CD4-positive, CD25-positive, alpha-beta regulatory T cell (primary cell): ENCODE results near the gene GALC. TPM values are rescaled to one million over a fixed set of nuclear protein-coding genes. Genes with fewer than 3 reads are reported as not detected.

Source experiments
- ATAC-seq, 2 donors: fragments of 150-1000 bp; cut with Tn5 transposase; one replicate each; pipeline ENCODE4 v1.10.0; 2021; ENCODE audit warnings: low read depth in 2 of 2, moderate number of reproducible peaks in 2 of 2, moderate library complexity in 1 of 2
- DNase-seq, 3 donors: peaks; one replicate each; pipeline versions ENCODE4 v3.0.0 to v3.0.0-alpha.2; 2012 to 2022; ENCODE audit warnings: mixed read lengths in 1 of 3
- H3K27ac ChIP-seq: one replicate; pipeline ENCODE4 v1.7.0; 2013; ENCODE audit warnings: mild to moderate bottlenecking, low read length; ENCODE audit not compliant: insufficient read depth, poor library complexity, severe bottlenecking
- H3K27me3 ChIP-seq: one replicate; pipeline ENCODE4 v1.7.0; 2013; ENCODE audit warnings: low read length; ENCODE audit not compliant: control insufficient read depth, insufficient read depth
- H3K36me3 ChIP-seq: one replicate; pipeline ENCODE4 v1.7.0; 2013; ENCODE audit warnings: mild to moderate bottlenecking, low read length, moderate library complexity; ENCODE audit not compliant: control insufficient read depth, insufficient read depth
- H3K4me1 ChIP-seq: 2 replicates; pipeline ENCODE4 v1.7.0; 2013; ENCODE audit warnings: mild to moderate bottlenecking, low read length; ENCODE audit not compliant: insufficient read depth, control insufficient read depth, poor library complexity, severe bottlenecking
- H3K4me3 ChIP-seq: one replicate; pipeline ENCODE4 v1.7.0; 2013; ENCODE audit warnings: low read depth, mild to moderate bottlenecking, low read length, moderate library complexity
- H3K9me3 ChIP-seq, 2 experiments: 1 replicate in 1 of 2; 2 replicates in 1 of 2; pipeline ENCODE4 v1.7.0; 2013; ENCODE audit warnings: low read length in 2 of 2, mild to moderate bottlenecking in 1 of 2, moderate library complexity in 1 of 2; ENCODE audit not compliant: control insufficient read depth in 2 of 2
- H3K27ac Mint-ChIP-seq, 3 donors: one replicate each; pipeline ENCODE4 v1.8.0; 2020 to 2022; ENCODE audit warnings: mild to moderate bottlenecking in 3 of 3, mixed read lengths in 3 of 3, moderate library complexity in 2 of 3
- H3K27me3 Mint-ChIP-seq: one replicate; pipeline ENCODE4 v1.8.0; 2022; ENCODE audit warnings: mild to moderate bottlenecking, mixed read lengths
- H3K36me3 Mint-ChIP-seq: one replicate; pipeline ENCODE4 v1.8.0; 2020; ENCODE audit warnings: mixed read lengths
- H3K4me1 Mint-ChIP-seq, 4 donors: one replicate each; pipeline ENCODE4 v1.8.0; 2020 to 2022; ENCODE audit warnings: mixed read lengths in 4 of 4, mild to moderate bottlenecking in 1 of 4
- H3K4me3 Mint-ChIP-seq, 4 donors: one replicate each; pipeline ENCODE4 v1.8.0; 2020 to 2022; ENCODE audit warnings: mild to moderate bottlenecking in 4 of 4, mixed read lengths in 4 of 4, moderate library complexity in 3 of 4
- H3K9me3 Mint-ChIP-seq, 7 donors: one replicate each; pipeline ENCODE4 v1.8.0; 2020 to 2022; ENCODE audit warnings: mixed read lengths in 7 of 7, mild to moderate bottlenecking in 3 of 7, moderate library complexity in 2 of 7
- polyA plus RNA-seq, 4 donors: library from polyadenylated mRNA; unstranded; fragments of 300-500 nt; fragmentation: Illumina TruSeq; gene quantifications; one replicate each; pipeline ENCODE4 v1.2.3, GENCODE V29; 2021
- total RNA-seq: library from RNA; stranded (reverse); gene quantifications from one replicate; pipeline ENCODE4 v1.2.3, GENCODE V29; 2022

The GALC gene
- total and polyA plus RNA-seq, 5 donors from 2014 or later, result 10.6 to 17.5 (median 13.7) TPM

- H3K4me1 Mint-ChIP-seq, result peaks cover 4 to 11% (median 6%) of the 10 kb centered on the region in 4 donors
- no peak overlapping the region for H3K4me3 Mint-ChIP-seq
- H3K4me3 ChIP-seq, result no peak overlapping the region
- no peak overlapping the region for H3K27ac ChIP-seq
- peaks cover 29% of the 10 kb centered on the region for H3K36me3 ChIP-seq
- H3K36me3 Mint-ChIP-seq, result peaks cover 53% of the 10 kb centered on the region
- no peak for ATAC-seq
- H3K27me3 Mint-ChIP-seq, result no peaks in the 10 kb centered on the region
- DNase-seq, result no peak
- no peaks in the 10 kb centered on the region for H3K27me3 ChIP-seq
- no peaks in the 10 kb centered on the region for H3K9me3 ChIP-seq
- H3K9me3 Mint-ChIP-seq, result peaks cover 0 to 4% (median 0%) of the 10 kb centered on the region in 7 donors
- no peak overlapping the region for H3K27ac Mint-ChIP-seq
- H3K4me1 ChIP-seq, result no peaks in the 10 kb centered on the region
These were observed 57.7 kb downstream of the GALC start for GRCh38 chr14:87935081-87935828.

- no peaks in the 10 kb centered on the region for H3K27me3 Mint-ChIP-seq
- ATAC-seq, result no peak
- peaks cover 57% of the 10 kb centered on the region for H3K36me3 Mint-ChIP-seq
These were observed 58.8 kb downstream of the GALC start for GRCh38 chr14:87934185-87934584.

GRCh38 chr14:87916886-87917275 lies 76.1 kb downstream of the GALC start:
- Mint-ChIP-seq H3K4me3 (no peak overlapping the region), H3K36me3 (no peaks in the 10 kb centered on the region), H3K4me1 (no peaks in the 10 kb centered on the region), H3K27me3 (no peaks in the 10 kb centered on the region), H3K27ac (no peak overlapping the region), H3K9me3 (peaks cover 0 to 29% (median 7%) of the 10 kb centered on the region in 7 donors)
- H3K27me3 ChIP-seq, result peaks cover 4% of the 10 kb centered on the region
- DNase-seq (no peak), ATAC-seq (no peak)
- no peak overlapping the region for H3K27ac ChIP-seq
- H3K4me1 ChIP-seq, result no peaks in the 10 kb centered on the region
- no peak overlapping the region for H3K4me3 ChIP-seq
- no peaks in the 10 kb centered on the region for H3K36me3 ChIP-seq
- H3K9me3 ChIP-seq, result peaks cover 8 to 10% of the 10 kb centered on the region in 2 experiments

More at GRCh38 chr14:87934185-87934584, 58.8 kb downstream of the GALC start:
- Histone ChIP-seq H3K4me3 (no peak overlapping the region), H3K4me1 (no peaks in the 10 kb centered on the region), H3K9me3 (no peaks in the 10 kb centered on the region), H3K27me3 (no peaks in the 10 kb centered on the region), H3K27ac (no peak overlapping the region), H3K36me3 (peaks cover 21% of the 10 kb centered on the region)
- Mint-ChIP-seq H3K27ac (no peak overlapping the region), H3K9me3 (peaks cover 0 to 4% (median 0%) of the 10 kb centered on the region in 7 donors), H3K4me3 (no peak overlapping the region), H3K4me1 (peaks cover 4 to 11% (median 6%) of the 10 kb centered on the region in 4 donors)
- DNase-seq, result no peak

GRCh38 chr14:87916103-87916885 lies 76.7 kb downstream of the GALC start:
- Mint-ChIP-seq H3K27ac (no peak overlapping the region), H3K9me3 (peaks cover 0 to 34% (median 10%) of the 10 kb centered on the region in 7 donors), H3K4me1 (no peaks in the 10 kb centered on the region), H3K4me3 (no peak overlapping the region), H3K27me3 (no peaks in the 10 kb centered on the region), H3K36me3 (no peaks in the 10 kb centered on the region)
- ATAC-seq (no peak), DNase-seq (no peak)
- Histone ChIP-seq H3K4me1 (no peaks in the 10 kb centered on the region), H3K9me3 (peaks cover 8 to 10% of the 10 kb centered on the region in 2 experiments), H3K4me3 (no peak overlapping the region), H3K36me3 (no peaks in the 10 kb centered on the region), H3K27ac (no peak overlapping the region), H3K27me3 (peaks cover 4% of the 10 kb centered on the region)

- ATAC-seq, result no peak
- no peaks in the 10 kb centered on the region for H3K36me3 ChIP-seq
- H3K9me3 Mint-ChIP-seq, result peaks cover 0 to 21% (median 1%) of the 10 kb centered on the region in 7 donors
- H3K27ac Mint-ChIP-seq, result no peak overlapping the region
- H3K4me1 ChIP-seq, result no peaks in the 10 kb centered on the region
- no peaks in the 10 kb centered on the region for H3K36me3 Mint-ChIP-seq
- no peak for DNase-seq
- H3K27me3 Mint-ChIP-seq, result peaks cover 5% of the 10 kb centered on the region
- H3K4me3 Mint-ChIP-seq, result no peak overlapping the region
- H3K27me3 ChIP-seq, result peaks cover 3% of the 10 kb centered on the region
- peaks cover 7% of the 10 kb centered on the region in 2 experiments for H3K9me3 ChIP-seq
- no peak overlapping the region for H3K27ac ChIP-seq
- no peaks in the 10 kb centered on the region for H3K4me1 Mint-ChIP-seq
- no peak overlapping the region for H3K4me3 ChIP-seq
These were observed 84.4 kb downstream of the GALC start for GRCh38 chr14:87908550-87908949.

- Mint-ChIP-seq H3K27me3 (peaks cover 10% of the 10 kb centered on the region), H3K9me3 (no peaks in the 10 kb centered on the region), H3K27ac (no peak overlapping the region), H3K4me1 (no peaks in the 10 kb centered on the region), H3K4me3 (no peak overlapping the region), H3K36me3 (no peaks in the 10 kb centered on the region)
- Histone ChIP-seq H3K9me3 (no peaks in the 10 kb centered on the region), H3K27me3 (peaks cover 11% of the 10 kb centered on the region), H3K36me3 (no peaks in the 10 kb centered on the region), H3K4me1 (no peaks in the 10 kb centered on the region), H3K27ac (no peak overlapping the region), H3K4me3 (no peak overlapping the region)
- no peak for ATAC-seq
- no peak for DNase-seq
These were observed 91.3 kb downstream of the GALC start for GRCh38 chr14:87901652-87902051.

- Histone ChIP-seq H3K9me3 (no peaks in the 10 kb centered on the region), H3K27ac (no peak overlapping the region), H3K4me1 (no peaks in the 10 kb centered on the region), H3K4me3 (no peak overlapping the region), H3K27me3 (peaks cover 11% of the 10 kb centered on the region), H3K36me3 (no peaks in the 10 kb centered on the region)
- ATAC-seq (no peak), DNase-seq (no peak)
- Mint-ChIP-seq H3K36me3 (no peaks in the 10 kb centered on the region), H3K4me1 (no peaks in the 10 kb centered on the region), H3K4me3 (no peak overlapping the region), H3K27ac (no peak overlapping the region), H3K9me3 (no peaks in the 10 kb centered on the region), H3K27me3 (peaks cover 12% of the 10 kb centered on the region)
These were observed 91.7 kb downstream of the GALC start for GRCh38 chr14:87901236-87901635.
